PC-9 (cell line): ENCODE data around the gene GPX5.

Experiments used
- EZH2 ChIP-seq: fragments of 200-600 bp; sonication (generic); IDR thresholded peaks from 2 replicates; pipeline ENCODE4 v1.8.0; 2017; ENCODE audit warnings: antibody characterized with exemption, low read depth
- TF ChIP-seq, protein P1 (sequence below): fragments of 200-600 bp; sonication (generic); conservative IDR thresholded peaks from 2 replicates; pipeline ENCODE4 v1.6.1; 2017; ENCODE audit warnings: mixed run types, antibody characterized with exemption, mild to moderate bottlenecking, moderate library complexity

- TF ChIP-seq, protein P1, sequence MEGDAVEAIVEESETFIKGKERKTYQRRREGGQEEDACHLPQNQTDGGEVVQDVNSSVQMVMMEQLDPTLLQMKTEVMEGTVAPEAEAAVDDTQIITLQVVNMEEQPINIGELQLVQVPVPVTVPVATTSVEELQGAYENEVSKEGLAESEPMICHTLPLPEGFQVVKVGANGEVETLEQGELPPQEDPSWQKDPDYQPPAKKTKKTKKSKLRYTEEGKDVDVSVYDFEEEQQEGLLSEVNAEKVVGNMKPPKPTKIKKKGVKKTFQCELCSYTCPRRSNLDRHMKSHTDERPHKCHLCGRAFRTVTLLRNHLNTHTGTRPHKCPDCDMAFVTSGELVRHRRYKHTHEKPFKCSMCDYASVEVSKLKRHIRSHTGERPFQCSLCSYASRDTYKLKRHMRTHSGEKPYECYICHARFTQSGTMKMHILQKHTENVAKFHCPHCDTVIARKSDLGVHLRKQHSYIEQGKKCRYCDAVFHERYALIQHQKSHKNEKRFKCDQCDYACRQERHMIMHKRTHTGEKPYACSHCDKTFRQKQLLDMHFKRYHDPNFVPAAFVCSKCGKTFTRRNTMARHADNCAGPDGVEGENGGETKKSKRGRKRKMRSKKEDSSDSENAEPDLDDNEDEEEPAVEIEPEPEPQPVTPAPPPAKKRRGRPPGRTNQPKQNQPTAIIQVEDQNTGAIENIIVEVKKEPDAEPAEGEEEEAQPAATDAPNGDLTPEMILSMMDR, result no peak
- no peak for TF ChIP-seq EZH2
Measured at GRCh38 chr6:28551891-28552666, 26.4 kb downstream of the GPX5 start.
